Measurements from ENCODE around the gene HPGD. TPM values are rescaled to one million over a fixed set of nuclear protein-coding genes. Genes with fewer than 3 reads are reported as not detected.

HPGD gene
- total and polyA plus RNA-seq, 7 experiments from 2014 or later, result 2.5 to 13.5 (median 6.3) TPM

- POLR2A ChIA-PET, result no interaction called here
- H3K9me3 ChIP-seq (ENCODE audit: control insufficient read depth in 2 of 3, low read length in 3 of 3), result no peaks in the 10 kb centered on the region
- no peaks in the 10 kb centered on the region for H3K4me1 Mint-ChIP-seq
These were observed 67.3 kb downstream of the HPGD start for GRCh38 chr4:174454815-174455473.

GRCh38 chr4:174451718-174452296, 70.5 kb downstream of the HPGD start:
- Mint-ChIP-seq H3K27ac (no peak overlapping the region), H3K9me3 (peaks cover 0 to 4% (median 0%) of the 10 kb centered on the region in 11 donors), H3K36me3 (no peaks in the 10 kb centered on the region), H3K27me3 (no peaks in the 10 kb centered on the region), H3K4me3 (no peak overlapping the region), H3K4me1 (no peaks in the 10 kb centered on the region)
- H3K36me3 ChIP-seq (ENCODE audit: control insufficient read depth in 2 of 3, insufficient read depth in 3 of 3, low read length in 3 of 3), result no peaks in the 10 kb centered on the region
- H3K27me3 ChIP-seq (ENCODE audit: control insufficient read depth in 2 of 2, insufficient read depth in 2 of 2, low read length in 2 of 2), result no peaks in the 10 kb centered on the region
- ChIA-PET CTCF (no interaction called here), POLR2A (no interaction called here)
- no peak overlapping the region for H3K27ac ChIP-seq (ENCODE audit: low read depth, low read length)
- no peaks in the 10 kb centered on the region for H3K4me1 ChIP-seq (ENCODE audit: control insufficient read depth in 2 of 2, insufficient read depth in 2 of 2, low read length in 2 of 2)
- no peak overlapping the region for H3K4me3 ChIP-seq (ENCODE audit: low read length)
- H3K9me3 ChIP-seq (ENCODE audit: control insufficient read depth in 2 of 3, low read length in 3 of 3), result no peaks in the 10 kb centered on the region
- intact Hi-C loops (cut with micrococcal nuclease), result no loop called here
- ATAC-seq (no peak), DNase-seq (no peak)

More at GRCh38 chr4:174454815-174455473, 67.3 kb downstream of the HPGD start:
- no peaks in the 10 kb centered on the region for H3K36me3 Mint-ChIP-seq
- Histone ChIP-seq H3K4me3 (ENCODE audit: low read length) (no peak overlapping the region), H3K36me3 (ENCODE audit: control insufficient read depth in 2 of 3, insufficient read depth in 3 of 3, low read length in 3 of 3) (no peaks in the 10 kb centered on the region), H3K4me1 (ENCODE audit: control insufficient read depth in 2 of 2, insufficient read depth in 2 of 2, low read length in 2 of 2) (no peaks in the 10 kb centered on the region), H3K27ac (ENCODE audit: low read depth, low read length) (no peak overlapping the region), H3K27me3 (ENCODE audit: control insufficient read depth in 2 of 2, insufficient read depth in 2 of 2, low read length in 2 of 2) (no peaks in the 10 kb centered on the region)
- CTCF ChIA-PET, result no interaction called here
- ATAC-seq, result no peak
- peaks cover 0 to 3% (median 0%) of the 10 kb centered on the region in 5 donors for H3K27me3 Mint-ChIP-seq
- intact Hi-C loops (cut with micrococcal nuclease), result no loop called here
- H3K9me3 Mint-ChIP-seq, result peaks cover 0 to 6% (median 0%) of the 10 kb centered on the region in 11 donors
- H3K4me3 Mint-ChIP-seq, result no peak overlapping the region
- no peak for DNase-seq
- H3K27ac Mint-ChIP-seq, result no peak overlapping the region

GRCh38 chr4:174450786-174451125, 71.5 kb downstream of the HPGD start:
- POLR2A ChIA-PET, result no interaction called here
- no peaks in the 10 kb centered on the region for H3K27me3 Mint-ChIP-seq
- no peak overlapping the region for H3K4me3 ChIP-seq (ENCODE audit: low read length)
- H3K27ac ChIP-seq (ENCODE audit: low read depth, low read length), result no peak overlapping the region
- H3K4me3 Mint-ChIP-seq, result no peak overlapping the region
- CTCF ChIA-PET, result no interaction called here
- no peaks in the 10 kb centered on the region for H3K4me1 ChIP-seq (ENCODE audit: control insufficient read depth in 2 of 2, insufficient read depth in 2 of 2, low read length in 2 of 2)
- no peaks in the 10 kb centered on the region for H3K9me3 ChIP-seq (ENCODE audit: control insufficient read depth in 2 of 3, low read length in 3 of 3)
- intact Hi-C loops (cut with micrococcal nuclease), result no loop called here
- H3K36me3 ChIP-seq (ENCODE audit: control insufficient read depth in 2 of 3, insufficient read depth in 3 of 3, low read length in 3 of 3), result no peaks in the 10 kb centered on the region
- peaks cover 0 to 1% (median 0%) of the 10 kb centered on the region in 5 donors for H3K36me3 Mint-ChIP-seq
- no peak for DNase-seq
- no peaks in the 10 kb centered on the region for H3K4me1 Mint-ChIP-seq
- ATAC-seq, result no peak
- no peaks in the 10 kb centered on the region for H3K27me3 ChIP-seq (ENCODE audit: control insufficient read depth in 2 of 2, insufficient read depth in 2 of 2, low read length in 2 of 2)
- H3K9me3 Mint-ChIP-seq, result peaks cover 0 to 13% (median 2%) of the 10 kb centered on the region in 11 donors
- H3K27ac Mint-ChIP-seq, result no peak overlapping the region

DNA sequence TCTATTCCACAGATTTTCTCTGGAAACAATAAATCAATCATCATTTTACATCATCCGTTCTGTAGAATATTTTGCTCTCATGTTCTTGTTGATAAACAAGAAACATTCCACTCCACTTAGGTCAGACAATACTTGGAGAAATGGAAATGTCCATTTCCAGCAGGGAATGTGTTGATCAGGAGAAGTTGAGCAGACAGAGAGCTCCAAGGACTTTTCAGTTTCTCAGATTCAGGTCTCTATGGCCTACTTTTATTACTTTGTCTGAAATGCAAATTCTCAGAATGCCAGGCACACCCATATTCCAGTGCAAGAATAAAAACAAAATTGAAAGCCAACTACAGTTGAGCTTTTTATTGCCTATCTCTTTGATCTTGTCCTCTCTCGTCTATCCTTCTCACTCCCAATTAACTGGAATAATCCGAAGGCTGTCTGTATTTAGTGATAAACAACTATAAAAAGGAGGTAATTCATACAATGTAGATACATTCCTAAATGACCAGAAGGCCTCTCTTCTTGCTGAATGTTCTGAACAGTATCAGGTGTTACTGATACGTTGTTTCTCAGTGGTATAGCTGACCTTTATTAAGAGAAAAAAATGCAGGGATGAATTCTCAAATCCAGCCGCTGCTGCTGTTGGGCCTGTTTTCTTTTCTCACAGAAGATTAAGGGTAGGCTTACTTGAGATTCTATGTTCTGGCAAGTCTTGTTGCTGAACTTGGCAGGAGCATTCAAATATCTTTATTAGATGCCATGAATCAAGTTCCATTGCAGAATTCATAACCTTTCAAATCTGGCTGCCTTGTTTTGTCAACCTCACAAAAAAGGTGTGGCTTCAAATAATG, 72.1 kb downstream of the HPGD start:
- ChIA-PET POLR2A (no interaction called here), CTCF (no interaction called here)
- Mint-ChIP-seq H3K4me3 (no peak overlapping the region), H3K9me3 (peaks cover 0 to 13% (median 2%) of the 10 kb centered on the region in 11 donors), H3K27ac (no peak overlapping the region), H3K4me1 (no peaks in the 10 kb centered on the region), H3K36me3 (peaks cover 0 to 1% (median 0%) of the 10 kb centered on the region in 5 donors), H3K27me3 (no peaks in the 10 kb centered on the region)
- Histone ChIP-seq H3K4me1 (ENCODE audit: control insufficient read depth in 2 of 2, insufficient read depth in 2 of 2, low read length in 2 of 2) (no peaks in the 10 kb centered on the region), H3K4me3 (ENCODE audit: low read length) (no peak overlapping the region), H3K27me3 (ENCODE audit: control insufficient read depth in 2 of 2, insufficient read depth in 2 of 2, low read length in 2 of 2) (no peaks in the 10 kb centered on the region), H3K27ac (ENCODE audit: low read depth, low read length) (no peak overlapping the region), H3K36me3 (ENCODE audit: control insufficient read depth in 2 of 3, insufficient read depth in 3 of 3, low read length in 3 of 3) (no peaks in the 10 kb centered on the region), H3K9me3 (ENCODE audit: control insufficient read depth in 2 of 3, low read length in 3 of 3) (no peaks in the 10 kb centered on the region)
- ATAC-seq (no peak), DNase-seq (no peak)
- intact Hi-C loops (cut with micrococcal nuclease), result no loop called here

DNA sequence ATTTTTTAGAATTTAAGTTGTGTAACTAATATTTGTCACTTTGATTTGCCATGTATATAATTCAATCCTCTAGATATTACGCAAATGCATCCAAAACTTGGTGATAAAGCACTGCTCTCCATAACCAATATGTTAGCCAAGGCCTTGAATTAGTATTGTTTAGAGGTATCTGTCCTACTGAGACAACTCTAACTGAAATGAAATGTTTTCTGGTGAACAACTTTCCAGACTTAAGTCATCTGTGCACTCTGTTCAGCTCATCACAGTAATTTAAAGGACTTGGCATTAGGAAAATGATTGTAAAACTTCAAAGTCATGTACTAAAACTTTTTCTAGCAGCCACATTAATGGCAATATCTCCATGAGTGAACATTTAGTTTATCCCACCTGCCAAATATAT, 73.1 kb downstream of the HPGD start:
- Mint-ChIP-seq H3K4me1 (no peaks in the 10 kb centered on the region), H3K27ac (no peak overlapping the region), H3K9me3 (peaks cover 0 to 13% (median 2%) of the 10 kb centered on the region in 11 donors), H3K27me3 (no peaks in the 10 kb centered on the region), H3K36me3 (peaks cover 0 to 1% (median 0%) of the 10 kb centered on the region in 5 donors), H3K4me3 (no peak overlapping the region)
- Histone ChIP-seq H3K4me3 (ENCODE audit: low read length) (no peak overlapping the region), H3K4me1 (ENCODE audit: control insufficient read depth in 2 of 2, insufficient read depth in 2 of 2, low read length in 2 of 2) (no peaks in the 10 kb centered on the region), H3K9me3 (ENCODE audit: control insufficient read depth in 2 of 3, low read length in 3 of 3) (no peaks in the 10 kb centered on the region), H3K36me3 (ENCODE audit: control insufficient read depth in 2 of 3, insufficient read depth in 3 of 3, low read length in 3 of 3) (no peaks in the 10 kb centered on the region), H3K27ac (ENCODE audit: low read depth, low read length) (no peak overlapping the region), H3K27me3 (ENCODE audit: control insufficient read depth in 2 of 2, insufficient read depth in 2 of 2, low read length in 2 of 2) (no peaks in the 10 kb centered on the region)
- ATAC-seq, result no peak
- ChIA-PET POLR2A (no interaction called here), CTCF (no interaction called here)
- DNase-seq, result no peak
- intact Hi-C loops (cut with micrococcal nuclease), result no loop called here

DNA sequence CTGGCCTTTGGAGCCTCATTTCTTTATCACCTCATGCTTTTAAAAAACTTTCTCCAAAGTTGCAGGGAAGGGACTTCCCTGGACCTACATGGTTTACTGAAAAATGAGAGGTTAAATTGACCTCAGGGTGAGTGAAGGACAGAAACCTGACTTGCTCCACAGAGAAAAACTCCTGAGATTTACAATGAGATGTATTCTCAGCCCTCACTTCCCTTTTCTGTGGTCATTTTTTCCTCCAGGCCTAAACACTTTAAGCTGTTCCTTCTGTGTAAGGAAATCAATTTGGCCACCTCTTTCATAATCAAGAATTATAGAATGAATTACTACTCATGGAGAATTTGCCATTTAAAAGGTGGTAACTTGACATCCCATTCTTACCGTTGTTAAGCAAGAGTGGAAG, 77.9 kb downstream of the HPGD start:
- Mint-ChIP-seq H3K4me1 (no peaks in the 10 kb centered on the region), H3K27ac (no peak overlapping the region), H3K4me3 (no peak overlapping the region), H3K36me3 (peaks cover 0 to 1% (median 0%) of the 10 kb centered on the region in 5 donors), H3K27me3 (no peaks in the 10 kb centered on the region), H3K9me3 (peaks cover 0 to 13% (median 5%) of the 10 kb centered on the region in 11 donors)
- H3K36me3 ChIP-seq (ENCODE audit: control insufficient read depth in 2 of 3, insufficient read depth in 3 of 3, low read length in 3 of 3), result no peaks in the 10 kb centered on the region
- H3K4me1 ChIP-seq (ENCODE audit: control insufficient read depth in 2 of 2, insufficient read depth in 2 of 2, low read length in 2 of 2), result no peaks in the 10 kb centered on the region
- no peaks in the 10 kb centered on the region for H3K27me3 ChIP-seq (ENCODE audit: control insufficient read depth in 2 of 2, insufficient read depth in 2 of 2, low read length in 2 of 2)
- intact Hi-C loops (cut with micrococcal nuclease), result no loop called here
- ChIA-PET CTCF (no interaction called here), POLR2A (no interaction called here)
- no peak for DNase-seq
- H3K9me3 ChIP-seq (ENCODE audit: control insufficient read depth in 2 of 3, low read length in 3 of 3), result no peaks in the 10 kb centered on the region
- no peak for ATAC-seq
- H3K4me3 ChIP-seq (ENCODE audit: low read length), result no peak overlapping the region
- no peak overlapping the region for H3K27ac ChIP-seq (ENCODE audit: low read depth, low read length)

All from naive thymus-derived CD4-positive, alpha-beta T cell (primary cell).